Measurements from ENCODE around the gene ACY1.
A peak's percentile ranks its signal among the peaks of the same experiment; 100 is the strongest.

The ACY1 gene

DNA sequence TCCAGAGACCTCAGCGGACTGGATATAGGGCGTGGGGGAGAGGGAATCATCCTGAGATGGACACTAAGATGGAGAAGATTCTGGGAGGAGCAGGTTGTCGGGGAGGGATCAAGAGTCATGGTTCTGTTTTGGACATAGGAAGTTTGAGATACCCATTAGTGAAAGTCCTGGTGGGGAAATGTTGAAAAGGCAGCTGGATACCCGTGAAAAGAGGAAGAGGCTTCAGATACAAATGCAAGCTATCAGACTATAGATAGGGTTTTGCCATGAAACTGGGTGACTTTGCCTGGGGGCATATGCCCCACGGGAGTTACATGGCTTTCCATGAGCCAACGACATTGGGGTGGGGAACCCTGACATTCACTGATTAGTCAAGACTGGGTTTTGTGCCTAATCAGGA, 29.2 kb upstream of the ACY1 start:
- Histone ChIP-seq H3K27me3 (ENCODE audit: insufficient read depth, low read length, poor library complexity) (peaks cover 18% of the 10 kb centered on the region), H3K4ac (ENCODE audit: low read depth, low read length) (no peak overlapping the region), H3K4me3 (ENCODE audit: low read length) (no peak overlapping the region), H3K9ac (ENCODE audit: low read length) (no peak overlapping the region), H3K36me3 (ENCODE audit: control insufficient read depth, insufficient read depth, low read length) (peaks cover 2% of the 10 kb centered on the region), H3K4me1 (ENCODE audit: control insufficient read depth, low read depth, low read length) (no peaks in the 10 kb centered on the region), H3K23ac (ENCODE audit: low read length) (no peak overlapping the region), H3K18ac (ENCODE audit: low read length) (no peak overlapping the region), H3K27ac (ENCODE audit: low read depth, low read length) (no peak overlapping the region), H2AK5ac (ENCODE audit: low read length) (no peak overlapping the region), H4K8ac (ENCODE audit: low read depth, low read length) (no peak overlapping the region), H2BK5ac (ENCODE audit: low read length) (no peak overlapping the region), H2BK15ac (replicated peaks; ENCODE audit: low read depth) (no peak overlapping the region), H2BK120ac (ENCODE audit: low read depth, low read length) (no peak overlapping the region), H3K4me2 (ENCODE audit: low read length) (no peak overlapping the region), H3K56ac (ENCODE audit: low read length) (no peak overlapping the region), H3K79me1 (ENCODE audit: low read length) (no peaks in the 10 kb centered on the region), H4K5ac (ENCODE audit: low read length) (no peak overlapping the region), H3K79me2 (ENCODE audit: control insufficient read depth, insufficient read depth, low read length) (no peaks in the 10 kb centered on the region)
- no CpG with 5 or more reads among the region's 6 CpGs for WGBS (ENCODE audit: extremely low coverage, insufficient coverage, low lambda C conversion rate)
- no peak for DNase-seq

DNA sequence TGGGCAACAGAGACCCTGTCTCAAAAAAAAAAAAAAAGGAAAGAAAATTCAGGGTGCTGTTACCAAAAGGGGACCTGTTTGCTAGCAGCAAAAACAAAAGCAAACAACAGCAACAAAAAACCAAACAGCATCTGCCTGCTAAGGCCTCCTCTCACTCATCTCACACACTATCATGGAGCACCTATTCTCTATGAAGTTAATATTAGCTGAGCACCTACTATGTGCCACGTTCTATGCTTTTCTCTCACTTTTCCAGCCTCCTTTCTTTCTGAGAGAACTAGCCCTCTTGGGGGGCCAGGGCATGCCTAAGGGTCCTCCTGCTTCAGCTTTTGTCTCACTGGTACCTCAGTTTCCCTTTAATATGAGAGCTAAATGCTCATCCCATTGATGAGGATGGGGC, 28.6 kb upstream of the ACY1 start:
- Histone ChIP-seq H3K4ac (ENCODE audit: low read depth, low read length) (no peak overlapping the region), H3K18ac (ENCODE audit: low read length) (no peak overlapping the region), H4K5ac (ENCODE audit: low read length) (no peak overlapping the region), H3K4me3 (ENCODE audit: low read length) (no peak overlapping the region), H2BK5ac (ENCODE audit: low read length) (no peak overlapping the region), H3K36me3 (ENCODE audit: control insufficient read depth, insufficient read depth, low read length) (peaks cover 2% of the 10 kb centered on the region), H3K27ac (ENCODE audit: low read depth, low read length) (no peak overlapping the region), H3K23ac (ENCODE audit: low read length) (no peak overlapping the region), H3K79me2 (ENCODE audit: control insufficient read depth, insufficient read depth, low read length) (no peaks in the 10 kb centered on the region), H3K4me1 (ENCODE audit: control insufficient read depth, low read depth, low read length) (no peaks in the 10 kb centered on the region), H3K9ac (ENCODE audit: low read length) (no peak overlapping the region), H2BK120ac (ENCODE audit: low read depth, low read length) (no peak overlapping the region), H3K79me1 (ENCODE audit: low read length) (no peaks in the 10 kb centered on the region), H3K27me3 (ENCODE audit: insufficient read depth, low read length, poor library complexity) (peaks cover 18% of the 10 kb centered on the region), H2BK15ac (replicated peaks; ENCODE audit: low read depth) (no peak overlapping the region), H2AK5ac (ENCODE audit: low read length) (no peak overlapping the region), H4K8ac (ENCODE audit: low read depth, low read length) (no peak overlapping the region), H3K56ac (ENCODE audit: low read length) (no peak overlapping the region), H3K4me2 (ENCODE audit: low read length) (no peak overlapping the region)
- WGBS (ENCODE audit: extremely low coverage, insufficient coverage, low lambda C conversion rate), result no CpG with 5 or more reads among the region's 1 CpG
- DNase-seq, result no peak

DNA sequence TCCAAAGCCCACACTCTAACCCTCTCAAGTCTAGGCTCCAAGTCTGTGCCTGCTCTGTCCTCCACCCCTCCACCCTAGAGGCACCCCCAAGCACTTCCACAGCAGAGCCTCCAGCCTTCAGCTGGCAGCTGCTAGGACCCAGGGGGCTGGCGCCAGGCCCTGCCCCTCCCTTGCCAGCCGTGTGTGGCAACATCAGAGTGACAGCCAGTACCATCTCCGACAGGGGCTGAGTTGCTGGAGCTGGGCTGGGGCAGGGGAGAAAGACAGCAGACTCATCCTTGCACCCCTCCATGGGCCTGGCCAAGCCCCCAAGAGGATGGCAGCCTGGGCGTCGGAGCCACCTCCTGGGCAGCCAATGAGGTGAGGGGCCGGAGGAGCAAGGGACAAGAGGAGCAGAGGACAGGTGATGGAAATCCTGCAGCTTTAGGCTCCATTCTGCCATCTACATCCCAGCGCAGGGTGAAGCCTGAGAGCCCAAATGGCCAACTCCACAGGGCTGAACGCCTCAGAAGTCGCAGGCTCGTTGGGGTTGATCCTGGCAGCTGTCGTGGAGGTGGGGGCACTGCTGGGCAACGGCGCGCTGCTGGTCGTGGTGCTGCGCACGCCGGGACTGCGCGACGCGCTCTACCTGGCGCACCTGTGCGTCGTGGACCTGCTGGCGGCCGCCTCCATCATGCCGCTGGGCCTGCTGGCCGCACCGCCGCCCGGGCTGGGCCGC, 28.0 kb upstream of the ACY1 start, which contains the start of gene GPR62:
Gene GPR62 (plus strand): TSS at position 207 of the 718 bp plus-strand sequence. CDS start 272 bp downstream, at position 479.
- Histone ChIP-seq H3K79me2 (ENCODE audit: control insufficient read depth, insufficient read depth, low read length) (no peaks in the 10 kb centered on the region), H3K4me1 (ENCODE audit: control insufficient read depth, low read depth, low read length) (no peaks in the 10 kb centered on the region), H3K56ac (ENCODE audit: low read length) (peak within 1 kb of the TSS; percentile 80), H3K27ac (ENCODE audit: low read depth, low read length) (no peak within 1 kb of the TSS), H3K9ac (ENCODE audit: low read length) (peak within 1 kb of the TSS; percentile 71), H3K23ac (ENCODE audit: low read length) (peak within 1 kb of the TSS; percentile 15), H3K36me3 (ENCODE audit: control insufficient read depth, insufficient read depth, low read length) (peaks cover 3% of the 10 kb centered on the region), H3K4ac (ENCODE audit: low read depth, low read length) (no peak within 1 kb of the TSS), H2BK5ac (ENCODE audit: low read length) (no peak within 1 kb of the TSS), H3K18ac (ENCODE audit: low read length) (peak within 1 kb of the TSS; percentile 19), H4K8ac (ENCODE audit: low read depth, low read length) (no peak within 1 kb of the TSS), H4K5ac (ENCODE audit: low read length) (no peak within 1 kb of the TSS), H3K4me2 (ENCODE audit: low read length) (peak within 1 kb of the TSS; percentile 68), H3K4me3 (ENCODE audit: low read length) (no peak within 1 kb of the TSS), H2BK15ac (replicated peaks; ENCODE audit: low read depth) (no peak within 1 kb of the TSS), H2AK5ac (ENCODE audit: low read length) (no peak within 1 kb of the TSS), H2BK120ac (ENCODE audit: low read depth, low read length) (no peak within 1 kb of the TSS), H3K79me1 (ENCODE audit: low read length) (no peaks in the 10 kb centered on the region), H3K27me3 (ENCODE audit: insufficient read depth, low read length, poor library complexity) (peaks cover 18% of the 10 kb centered on the region)
- DNase-seq, result no peak
- no CpG with 5 or more reads among the region's 33 CpGs for WGBS (ENCODE audit: extremely low coverage, insufficient coverage, low lambda C conversion rate)

DNA sequence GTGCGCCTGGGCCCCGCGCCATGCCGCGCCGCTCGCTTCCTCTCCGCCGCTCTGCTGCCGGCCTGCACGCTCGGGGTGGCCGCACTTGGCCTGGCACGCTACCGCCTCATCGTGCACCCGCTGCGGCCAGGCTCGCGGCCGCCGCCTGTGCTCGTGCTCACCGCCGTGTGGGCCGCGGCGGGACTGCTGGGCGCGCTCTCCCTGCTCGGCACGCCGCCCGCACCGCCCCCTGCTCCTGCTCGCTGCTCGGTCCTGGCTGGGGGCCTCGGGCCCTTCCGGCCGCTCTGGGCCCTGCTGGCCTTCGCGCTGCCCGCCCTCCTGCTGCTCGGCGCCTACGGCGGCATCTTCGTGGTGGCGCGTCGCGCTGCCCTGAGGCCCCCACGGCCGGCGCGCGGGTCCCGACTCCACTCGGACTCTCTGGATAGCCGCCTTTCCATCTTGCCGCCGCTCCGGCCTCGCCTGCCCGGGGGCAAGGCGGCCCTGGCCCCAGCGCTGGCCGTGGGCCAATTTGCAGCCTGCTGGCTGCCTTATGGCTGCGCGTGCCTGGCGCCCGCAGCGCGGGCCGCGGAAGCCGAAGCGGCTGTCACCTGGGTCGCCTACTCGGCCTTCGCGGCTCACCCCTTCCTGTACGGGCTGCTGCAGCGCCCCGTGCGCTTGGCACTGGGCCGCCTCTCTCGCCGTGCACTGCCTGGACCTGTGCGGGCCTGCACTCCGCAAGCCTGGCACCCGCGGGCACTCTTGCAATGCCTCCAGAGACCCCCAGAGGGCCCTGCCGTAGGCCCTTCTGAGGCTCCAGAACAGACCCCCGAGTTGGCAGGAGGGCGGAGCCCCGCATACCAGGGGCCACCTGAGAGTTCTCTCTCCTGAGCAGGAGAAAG, 27.2 kb upstream of the ACY1 start:
- Histone ChIP-seq H3K18ac (ENCODE audit: low read length) (peak overlapping the region; percentile 19), H3K79me1 (ENCODE audit: low read length) (no peaks in the 10 kb centered on the region), H3K23ac (ENCODE audit: low read length) (no peak overlapping the region), H4K8ac (ENCODE audit: low read depth, low read length) (no peak overlapping the region), H3K27ac (ENCODE audit: low read depth, low read length) (no peak overlapping the region), H3K79me2 (ENCODE audit: control insufficient read depth, insufficient read depth, low read length) (no peaks in the 10 kb centered on the region), H2BK5ac (ENCODE audit: low read length) (no peak overlapping the region), H3K9ac (ENCODE audit: low read length) (peak overlapping the region; percentile 71), H3K56ac (ENCODE audit: low read length) (peak overlapping the region; percentile 80), H3K36me3 (ENCODE audit: control insufficient read depth, insufficient read depth, low read length) (peaks cover 3% of the 10 kb centered on the region), H3K4me1 (ENCODE audit: control insufficient read depth, low read depth, low read length) (no peaks in the 10 kb centered on the region), H3K27me3 (ENCODE audit: insufficient read depth, low read length, poor library complexity) (peaks cover 18% of the 10 kb centered on the region), H2AK5ac (ENCODE audit: low read length) (no peak overlapping the region), H2BK15ac (replicated peaks; ENCODE audit: low read depth) (no peak overlapping the region), H4K5ac (ENCODE audit: low read length) (no peak overlapping the region), H3K4ac (ENCODE audit: low read depth, low read length) (no peak overlapping the region), H3K4me2 (ENCODE audit: low read length) (peak overlapping the region; percentile 68), H2BK120ac (ENCODE audit: low read depth, low read length) (no peak overlapping the region), H3K4me3 (ENCODE audit: low read length) (no peak overlapping the region)
- peak; percentile 83 for DNase-seq
- no CpG with 5 or more reads among the region's 97 CpGs for WGBS (ENCODE audit: extremely low coverage, insufficient coverage, low lambda C conversion rate)

DNA sequence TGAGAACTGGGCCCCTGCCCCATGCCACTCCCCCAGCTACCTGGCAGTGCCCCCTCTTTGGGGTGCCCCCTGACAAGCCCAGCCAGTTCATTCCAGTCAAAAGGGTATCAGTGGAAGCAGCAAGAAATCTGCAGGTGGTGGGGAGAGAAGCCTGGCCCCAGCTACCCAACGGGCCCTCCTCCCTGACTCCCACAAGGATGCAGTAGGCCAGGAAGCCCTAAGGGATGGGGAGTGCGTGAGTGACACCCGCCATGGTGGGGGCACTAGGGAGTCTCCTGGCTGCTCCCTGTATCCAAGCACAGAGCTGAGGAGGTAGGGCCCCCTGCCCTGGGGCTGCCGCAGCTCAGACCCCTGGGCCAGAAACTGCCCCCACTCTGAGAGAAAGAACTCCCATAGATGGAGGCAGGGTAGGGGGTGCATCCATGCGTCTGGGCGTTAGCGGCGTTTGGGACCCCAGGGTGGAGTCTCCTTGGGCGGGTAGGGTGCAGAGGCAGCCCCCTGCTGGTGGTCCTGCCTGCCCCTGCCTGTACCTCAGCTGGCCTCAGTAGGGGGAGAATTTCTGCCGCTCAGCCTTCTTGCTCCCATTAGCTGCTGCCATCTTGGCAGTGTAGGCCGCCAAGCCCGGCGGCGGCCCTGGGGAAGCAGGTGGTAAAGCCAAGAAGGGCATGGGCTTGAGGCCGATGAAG, 25.7 kb upstream of the ACY1 start:
- Histone ChIP-seq H3K9ac (ENCODE audit: low read length) (no peak overlapping the region), H3K27me3 (ENCODE audit: insufficient read depth, low read length, poor library complexity) (peaks cover 18% of the 10 kb centered on the region), H3K4ac (ENCODE audit: low read depth, low read length) (no peak overlapping the region), H2BK120ac (ENCODE audit: low read depth, low read length) (no peak overlapping the region), H4K8ac (ENCODE audit: low read depth, low read length) (no peak overlapping the region), H3K79me2 (ENCODE audit: control insufficient read depth, insufficient read depth, low read length) (no peaks in the 10 kb centered on the region), H2AK5ac (ENCODE audit: low read length) (no peak overlapping the region), H3K27ac (ENCODE audit: low read depth, low read length) (no peak overlapping the region), H4K5ac (ENCODE audit: low read length) (no peak overlapping the region), H3K23ac (ENCODE audit: low read length) (no peak overlapping the region), H3K18ac (ENCODE audit: low read length) (no peak overlapping the region), H3K56ac (ENCODE audit: low read length) (no peak overlapping the region), H3K4me3 (ENCODE audit: low read length) (no peak overlapping the region), H3K36me3 (ENCODE audit: control insufficient read depth, insufficient read depth, low read length) (peaks cover 3% of the 10 kb centered on the region), H2BK5ac (ENCODE audit: low read length) (no peak overlapping the region), H2BK15ac (replicated peaks; ENCODE audit: low read depth) (no peak overlapping the region), H3K79me1 (ENCODE audit: low read length) (no peaks in the 10 kb centered on the region), H3K4me1 (ENCODE audit: control insufficient read depth, low read depth, low read length) (no peaks in the 10 kb centered on the region), H3K4me2 (ENCODE audit: low read length) (no peak overlapping the region)
- no peak for DNase-seq
- WGBS (ENCODE audit: extremely low coverage, insufficient coverage, low lambda C conversion rate), result no CpG with 5 or more reads among the region's 15 CpGs

Measured in mesendoderm (in vitro differentiated cells).